22Rv1 (cell line): ENCODE measurements around the gene TTC28.

Experiments
- CTCF ChIP-seq: fragments of 450-650 bp; IDR thresholded peaks from 2 replicates; pipeline ENCODE4 v1.5.1; 2017; ENCODE audit warnings: mild to moderate bottlenecking
- ZFX ChIP-seq: fragments of 450-650 bp; IDR thresholded peaks from 2 replicates; pipeline ENCODE4 v1.6.1; 2017; ENCODE audit warnings: antibody characterized with exemption, borderline replicate concordance

DNA sequence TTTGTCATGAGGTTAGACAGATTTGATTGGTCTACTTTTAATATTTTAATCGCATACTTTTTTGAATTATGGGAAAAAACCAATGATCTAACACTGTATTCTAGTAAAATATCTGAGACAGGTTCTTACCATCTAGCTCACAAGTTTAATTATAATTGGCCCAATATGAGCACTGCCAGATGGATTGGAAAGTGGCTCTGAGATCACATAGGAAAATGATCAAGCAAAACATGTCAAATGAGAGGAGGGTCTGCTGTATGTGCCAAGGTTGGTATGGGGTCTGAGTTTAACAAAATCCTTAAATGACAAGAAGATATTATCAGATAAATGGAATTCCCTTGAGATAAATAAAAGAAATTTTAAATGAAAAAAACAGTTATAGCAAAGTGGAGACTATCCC is 264.7 kb downstream of the TTC28 start:
- TF ChIP-seq CTCF: no peak
- TF ChIP-seq ZFX: no peak
